Mammary epithelial cell (primary cell): ENCODE results near the gene TCEAL9.

Experiments
- CTCF ChIP-seq, 2 donors: IDR thresholded peaks in 1 of 2; conservative IDR thresholded peaks in 1 of 2; 2 replicates each; pipeline ENCODE4 v1.5.1; 2011 to 2012; ENCODE audit warnings: inconsistent platforms in 2 of 2, low read length in 2 of 2, mild to moderate bottlenecking in 2 of 2, control low read depth in 1 of 2, low read depth in 1 of 2; ENCODE audit not compliant: insufficient read depth in 1 of 2; ENCODE audit errors: extremely low read depth in 1 of 2
- EZH2 ChIP-seq: IDR thresholded peaks from 2 replicates; pipeline ENCODE4 v1.6.1; 2012; ENCODE audit warnings: low read length, inconsistent platforms, borderline replicate concordance

GRCh38 chrX:103369479-103369878 is 13.2 kb downstream of the TCEAL9 start:
- TF ChIP-seq CTCF (conservative IDR thresholded peaks at IDR 0.05 in 1 of 2, IDR thresholded peaks at IDR 0.05 in 1 of 2; ENCODE audit: extremely low read depth in 1 of 2, insufficient read depth in 1 of 2, low read depth in 1 of 2, low read length in 2 of 2) = no peak
- no peak for TF ChIP-seq EZH2
